Left ventricle myocardium inferior (tissue), 1 donor: Measurements from ENCODE around the gene MN1. TPM values are rescaled to one million over a fixed set of nuclear protein-coding genes. Genes with fewer than 3 reads are reported as not detected.
A peak's percentile ranks its signal among the peaks of the same experiment; 100 is the strongest.

ENCODE experiments used
- DNase-seq: peaks from one replicate; pipeline ENCODE4 v3.0.0-alpha.2; 2020
- H3K27ac ChIP-seq: fragments of 200-600 bp; replicated peaks from 2 replicates; pipeline ENCODE4 v1.8.0; 2021
- H3K27me3 ChIP-seq: fragments of 200-600 bp; 2 replicates; pipeline ENCODE4 v1.8.0; 2021; ENCODE audit warnings: low read depth
- H3K36me3 ChIP-seq: fragments of 200-600 bp; 2 replicates; pipeline ENCODE4 v1.8.0; 2021
- H3K4me1 ChIP-seq: fragments of 200-600 bp; 2 replicates; pipeline ENCODE4 v1.8.0; 2021
- H3K4me3 ChIP-seq: fragments of 200-600 bp; 2 replicates; pipeline ENCODE4 v1.8.0; 2021; ENCODE audit warnings: mild to moderate bottlenecking, moderate library complexity
- H3K9me3 ChIP-seq: fragments of 200-600 bp; replicated peaks from 2 replicates; pipeline ENCODE4 v1.8.0; 2021
- intact Hi-C: fragments of 100-400 bp; cut with micrococcal nuclease; formaldehyde crosslinking; loops from one replicate; pipeline ENCODE4 v1.11.0; 2022
- total RNA-seq: library from RNA; stranded (reverse); fragmentation: NEBNext Ultra II Directional; extraction: Animal tissue kit (Norgen Biotek cat#: 25700); gene quantifications from one replicate; pipeline ENCODE4 v1.2.1, GENCODE V29; 2021
- TF ChIP-seq, protein P1 (sequence below): fragments of 200-600 bp; IDR thresholded peaks from 2 replicates; pipeline ENCODE4 v1.8.0; 2021; ENCODE audit warnings: antibody characterized with exemption, mild to moderate bottlenecking, borderline replicate concordance
- donor health status: DM: no; HTN: yes; CAD: no; lungs with severe emphysema.

The MN1 gene
- total RNA-seq, 1 donor from 2014 or later = 7.7 TPM

- no peak for DNase-seq
These were observed 21.9 kb downstream of the MN1 start for GRCh38 chr22:27779643-27780042.

DNA sequence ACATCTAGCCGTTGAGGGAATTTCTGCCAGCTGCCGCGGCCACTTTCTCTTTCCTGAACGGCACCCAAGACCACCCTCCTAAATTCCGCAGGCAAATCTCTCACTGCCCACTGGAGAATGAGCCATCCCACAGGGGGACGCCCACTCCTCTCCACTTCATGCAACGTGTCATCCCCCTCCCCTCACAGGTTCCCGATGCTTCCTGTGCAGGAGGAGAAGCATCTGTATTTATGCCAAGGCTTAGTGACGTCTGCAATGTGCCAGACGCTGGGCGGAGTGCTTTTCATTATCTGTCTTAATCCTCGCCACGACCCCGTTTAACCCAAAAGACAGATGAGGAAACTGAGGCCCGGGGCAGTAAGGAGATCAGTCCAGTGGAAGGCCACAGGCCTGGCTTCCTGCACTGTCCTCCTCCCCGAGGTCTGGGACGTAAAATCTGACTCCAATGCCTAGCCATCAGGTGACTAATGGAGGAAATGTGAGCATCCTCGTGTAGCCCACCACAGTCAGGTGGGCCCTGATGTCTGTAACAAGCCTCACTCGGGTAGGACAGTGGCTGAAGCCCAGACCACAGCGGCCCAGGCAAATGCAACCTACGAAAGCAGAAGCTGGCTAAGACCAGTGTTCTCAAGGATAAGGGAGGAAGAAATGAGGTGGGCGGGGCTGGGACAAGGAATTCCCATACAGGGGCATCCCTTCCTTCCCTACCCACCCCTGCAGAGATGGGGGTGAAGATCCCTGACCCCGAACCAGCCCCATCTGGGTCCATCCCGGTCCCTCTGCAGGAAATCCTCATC, 23.1 kb downstream of the MN1 start:
- no peaks in the 10 kb centered on the region for H3K27me3 ChIP-seq
- intact Hi-C loops = no loop called here
- H3K27ac ChIP-seq = peak overlapping the region; percentile 82
- H3K9me3 ChIP-seq = peaks cover 12% of the 10 kb centered on the region
- TF ChIP-seq, protein P1, sequence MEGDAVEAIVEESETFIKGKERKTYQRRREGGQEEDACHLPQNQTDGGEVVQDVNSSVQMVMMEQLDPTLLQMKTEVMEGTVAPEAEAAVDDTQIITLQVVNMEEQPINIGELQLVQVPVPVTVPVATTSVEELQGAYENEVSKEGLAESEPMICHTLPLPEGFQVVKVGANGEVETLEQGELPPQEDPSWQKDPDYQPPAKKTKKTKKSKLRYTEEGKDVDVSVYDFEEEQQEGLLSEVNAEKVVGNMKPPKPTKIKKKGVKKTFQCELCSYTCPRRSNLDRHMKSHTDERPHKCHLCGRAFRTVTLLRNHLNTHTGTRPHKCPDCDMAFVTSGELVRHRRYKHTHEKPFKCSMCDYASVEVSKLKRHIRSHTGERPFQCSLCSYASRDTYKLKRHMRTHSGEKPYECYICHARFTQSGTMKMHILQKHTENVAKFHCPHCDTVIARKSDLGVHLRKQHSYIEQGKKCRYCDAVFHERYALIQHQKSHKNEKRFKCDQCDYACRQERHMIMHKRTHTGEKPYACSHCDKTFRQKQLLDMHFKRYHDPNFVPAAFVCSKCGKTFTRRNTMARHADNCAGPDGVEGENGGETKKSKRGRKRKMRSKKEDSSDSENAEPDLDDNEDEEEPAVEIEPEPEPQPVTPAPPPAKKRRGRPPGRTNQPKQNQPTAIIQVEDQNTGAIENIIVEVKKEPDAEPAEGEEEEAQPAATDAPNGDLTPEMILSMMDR = no peak
- no peak overlapping the region for H3K4me3 ChIP-seq
- DNase-seq = no peak
- peaks cover 78% of the 10 kb centered on the region for H3K4me1 ChIP-seq
- H3K36me3 ChIP-seq = no peaks in the 10 kb centered on the region

More at GRCh38 chr22:27779643-27780042, 21.9 kb downstream of the MN1 start:
- Histone ChIP-seq H3K27ac (peak overlapping the region; percentile 82), H3K4me3 (no peak overlapping the region), H3K27me3 (no peaks in the 10 kb centered on the region), H3K4me1 (peaks cover 79% of the 10 kb centered on the region), H3K9me3 (peaks cover 12% of the 10 kb centered on the region), H3K36me3 (no peaks in the 10 kb centered on the region)
- intact Hi-C loops = no loop called here
- TF ChIP-seq, protein P1 = no peak

GRCh38 chr22:27777128-27777527, 24.4 kb downstream of the MN1 start:
- Histone ChIP-seq H3K27me3 (no peaks in the 10 kb centered on the region), H3K4me3 (peak overlapping the region; percentile 41), H3K9me3 (peaks cover 12% of the 10 kb centered on the region), H3K27ac (peak overlapping the region; percentile 82), H3K4me1 (peaks cover 72% of the 10 kb centered on the region), H3K36me3 (no peaks in the 10 kb centered on the region)
- TF ChIP-seq, protein P1 = no peak
- DNase-seq = no peak
- intact Hi-C loops = no loop called here

DNA sequence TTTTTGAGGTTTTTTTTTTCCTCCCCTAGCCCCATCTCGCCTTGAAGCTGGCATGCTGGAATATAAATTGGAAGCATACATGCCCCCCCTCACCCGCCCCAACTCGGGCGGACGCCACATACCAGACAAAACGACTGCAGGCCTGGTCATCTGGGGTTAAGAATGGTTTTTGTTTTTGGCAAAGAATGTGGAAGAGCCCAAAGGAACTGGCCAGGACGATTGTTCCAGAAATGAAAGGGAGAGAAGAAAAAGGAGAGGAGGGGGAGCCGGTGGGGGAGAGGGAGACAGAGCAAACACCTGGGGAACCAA, 25.0 kb downstream of the MN1 start:
- intact Hi-C loops = no loop called here
- Histone ChIP-seq H3K9me3 (peaks cover 12% of the 10 kb centered on the region), H3K36me3 (no peaks in the 10 kb centered on the region), H3K4me1 (peaks cover 67% of the 10 kb centered on the region), H3K27ac (peak overlapping the region; percentile 82), H3K4me3 (peak overlapping the region; percentile 41), H3K27me3 (no peaks in the 10 kb centered on the region)
- TF ChIP-seq, protein P1 = no peak
- DNase-seq = no peak

GRCh38 chr22:27775758-27776649, 25.6 kb downstream of the MN1 start:
- intact Hi-C loops = no loop called here

More at GRCh38 chr22:27775758-27776649, 25.6 kb downstream of the MN1 start:
- peaks cover 61% of the 10 kb centered on the region for H3K4me1 ChIP-seq
- H3K4me3 ChIP-seq = peak overlapping the region; percentile 41
- TF ChIP-seq, protein P1 = no peak
- peak overlapping the region; percentile 82 for H3K27ac ChIP-seq
- no peaks in the 10 kb centered on the region for H3K36me3 ChIP-seq
- peaks cover 8% of the 10 kb centered on the region for H3K9me3 ChIP-seq
- DNase-seq = no peak
- H3K27me3 ChIP-seq = no peaks in the 10 kb centered on the region
